ENCODE results near the gene CDK18. TPM values are rescaled to one million over a fixed set of nuclear protein-coding genes. Genes with fewer than 3 reads are reported as not detected.

The CDK18 gene
- total and polyA plus RNA-seq, 10 of the 15 experiments (the other 5 are each of a cell fraction or from before 2014, with no cell fraction given): 0.13 to 4.4 (median 0.52) TPM; not detected in 2

- no TSS peak for BruUV-seq (replicated peaks)
- Histone ChIP-seq H4K20me1 (ENCODE audit: control insufficient read depth, insufficient read depth) (no peaks in the 10 kb centered on the region), H3K27ac (ENCODE audit: control insufficient read depth, insufficient read depth) (no peak overlapping the region), H3K4me1 (ENCODE audit: control insufficient read depth, insufficient read depth, low read length) (0 out of 2 replicates have a peak, but pooled peaks cover under 1% of the 10 kb centered on the region), H3K36me3 (ENCODE audit: control insufficient read depth in 2 of 2, insufficient read depth in 2 of 2, low read length in 1 of 2) (no peaks in the 10 kb centered on the region), H3K27me3 (replicated peaks in 1 of 2; ENCODE audit: control insufficient read depth in 2 of 2, insufficient read depth in 2 of 2, low read length in 1 of 2) (peaks cover 0 to under 1% of the 10 kb centered on the region in 2 experiments), H3K4me3 (no peak overlapping the region), H3K9me3 (replicated peaks; ENCODE audit: control insufficient read depth, insufficient read depth, low read length) (no peaks in the 10 kb centered on the region), H3K9ac (ENCODE audit: control insufficient read depth, insufficient read depth, low read length) (no peak overlapping the region), H2AFZ (ENCODE audit: control insufficient read depth, low read depth, low read length) (no peak overlapping the region), H3K4me2 (ENCODE audit: control insufficient read depth, insufficient read depth) (no peak overlapping the region), H3K79me2 (ENCODE audit: control insufficient read depth, insufficient read depth, low read length) (no peaks in the 10 kb centered on the region)
- ChIA-PET POLR2A (no interaction called here), CTCF (interaction anchor here (1.2 to 22.4 kb wide), 5 partner anchors 11 to 270 kb away, joined by 3 to 891 read pairs (median 10); partner anchors contain the start of gene CDK18), SMC1A (ENCODE audit: uncharacterized antibody, unreplicated experiment) (interaction anchor here (1.1 to 4.7 kb wide), 4 partner anchors 12 to 102 kb away, joined by 3 to 42 read pairs (median 12); no protein-coding TSS in a partner anchor), RAD21 (ENCODE audit: unreplicated experiment) (interaction anchor here (2.5 kb wide), 1 partner anchor 25 kb away, joined by 7 read pairs; no protein-coding TSS in a partner anchor)
- DNase-seq (ENCODE audit: low read depth, low spot score) (no peak), FAIRE-seq (no peak), ATAC-seq (no peak)
- 26% methylated on average over 1 of the region's 3 CpGs for WGBS (ENCODE audit: insufficient coverage, insufficient replicate concordance, low lambda C conversion rate, missing lambda C conversion rate)
- intact Hi-C loops (cut with micrococcal nuclease; ENCODE audit: unreplicated experiment): loop anchor here (5.0 kb wide), 1 partner anchor 162 kb away; no protein-coding TSS in a partner anchor
- in situ Hi-C loops (cut with MboI): no loop called here
- TF ChIP-seq MTA2 (IDR thresholded peaks at IDR 0.05; ENCODE audit: low read depth) (no peak), SMAD1 (IDR thresholded peaks at IDR 0.05; ENCODE audit: low read depth, partially characterized antibody) (no peak), BHLHE40 (IDR thresholded peaks at IDR 0.05; ENCODE audit: borderline replicate concordance in 1 of 2, low read depth in 2 of 2, low read length in 1 of 2) (no peak), EGR1 (IDR thresholded peaks at IDR 0.05; ENCODE audit: borderline replicate concordance in 1 of 2, low read depth in 2 of 2, low read length in 2 of 2) (no peak), ZNF24 (IDR thresholded peaks at IDR 0.05) (no peak), FOS (IDR thresholded peaks at IDR 0.05; ENCODE audit: borderline replicate concordance, extremely low read depth, insufficient read length) (no peak), CHD2 (IDR thresholded peaks at IDR 0.05; ENCODE audit: borderline replicate concordance, low read depth, low read length) (no peak), NFIC (IDR thresholded peaks at IDR 0.05; ENCODE audit: low read depth, low read length) (no peak), SREBF2 (IDR thresholded peaks at IDR 0.05; ENCODE audit: low read length) (no peak), CBFB (IDR thresholded peaks at IDR 0.05; ENCODE audit: low read depth) (no peak), SREBF1 (IDR thresholded peaks at IDR 0.05; ENCODE audit: low read length) (no peak), YY1 (IDR thresholded peaks at IDR 0.05; ENCODE audit: low read depth, low read length) (no peak), TCF12 (IDR thresholded peaks at IDR 0.05; ENCODE audit: low read depth, low read length) (no peak), NFYA (IDR thresholded peaks at IDR 0.05; ENCODE audit: borderline replicate concordance, low read depth, low read length) (no peak), CHD1 (IDR thresholded peaks at IDR 0.05; ENCODE audit: low read depth, low read length) (no peak), BCL11A (IDR thresholded peaks at IDR 0.05; ENCODE audit: low read depth, low read length) (no peak), ZNF592 (IDR thresholded peaks at IDR 0.05) (no peak), NBN (IDR thresholded peaks at IDR 0.05) (no peak)
These were observed 4.7 kb upstream of the CDK18 start for GRCh38 chr1:205499789-205500188.

Measured in GM12878 (cell line).